IPS DF 6.9 (cell line): ENCODE data around the gene FITM2.
"Not testable (repeated sequence)": the region's sequence is repeated elsewhere in the genome, so short reads cannot be mapped to it uniquely, and the experiment has no call there.

Experiments
- DNase-seq: peaks from one replicate; pipeline ENCODE4 v3.0.0-alpha.2; 2013; ENCODE audit warnings: low read depth, low spot score
- H3K27ac ChIP-seq: one replicate; pipeline ENCODE4 v1.5.1; 2013; ENCODE audit warnings: low read length, control low read depth
- H3K27me3 ChIP-seq: 2 replicates; pipeline ENCODE4 v1.6.1; 2013; ENCODE audit warnings: mild to moderate bottlenecking, low read length; ENCODE audit not compliant: control insufficient read depth, insufficient read depth
- H3K36me3 ChIP-seq: 2 replicates; pipeline ENCODE4 v1.6.1; 2013; ENCODE audit warnings: low read length; ENCODE audit not compliant: control insufficient read depth, insufficient read depth
- H3K4me1 ChIP-seq: 2 replicates; pipeline ENCODE4 v1.6.1; 2013; ENCODE audit warnings: low read length; ENCODE audit not compliant: control insufficient read depth, insufficient read depth
- H3K4me3 ChIP-seq: 2 replicates; pipeline ENCODE4 v1.5.1; 2013; ENCODE audit warnings: mild to moderate bottlenecking, low read length
- H3K9me3 ChIP-seq: 2 replicates; pipeline ENCODE4 v1.6.1; 2013; ENCODE audit warnings: low read length, inconsistent platforms; ENCODE audit not compliant: control insufficient read depth, insufficient read depth
- WGBS: extraction: QIAGEN DNeasy Blood & Tissue Kit; methylation state at CpG from one replicate; pipeline ENCODE4 v1.1.7; 2013; ENCODE audit warnings: mixed read lengths, missing lambda C conversion rate; ENCODE audit not compliant: insufficient read length, insufficient coverage; 5-methylcytosine and 5-hydroxymethylcytosine counted together

Gene FITM2

DNA sequence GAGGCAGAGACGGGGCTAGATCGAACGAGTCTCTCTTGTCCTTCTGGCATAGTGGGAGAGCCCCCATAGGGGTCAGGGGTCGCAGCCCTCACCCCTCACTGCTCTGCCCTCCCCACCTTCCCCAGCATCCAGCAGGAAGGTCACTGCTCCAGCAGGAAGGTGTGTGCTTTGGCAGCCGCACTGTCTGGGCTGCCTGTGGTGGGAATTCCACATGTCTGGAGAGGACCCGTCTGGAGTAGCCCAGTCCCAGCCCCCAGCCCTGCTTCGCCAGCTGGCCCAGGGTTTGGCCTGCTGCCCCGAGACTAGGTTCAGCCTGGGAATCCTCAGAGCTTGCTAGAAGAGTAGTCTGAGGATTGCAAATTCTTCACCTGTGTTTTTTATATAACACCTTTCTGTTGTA, 23.3 kb upstream of the FITM2 start:
- H3K27me3 ChIP-seq, result no peaks in the 10 kb centered on the region
- no peak for DNase-seq
- H3K27ac ChIP-seq, result no peak overlapping the region
- no peaks in the 10 kb centered on the region for H3K36me3 ChIP-seq
- 0 out of 2 replicates have a peak, but pooled peaks cover 1% of the 10 kb centered on the region for H3K4me1 ChIP-seq
- no peaks in the 10 kb centered on the region for H3K9me3 ChIP-seq
- no peak overlapping the region for H3K4me3 ChIP-seq
- no CpG with 5 or more reads among the region's 8 CpGs for WGBS

DNA sequence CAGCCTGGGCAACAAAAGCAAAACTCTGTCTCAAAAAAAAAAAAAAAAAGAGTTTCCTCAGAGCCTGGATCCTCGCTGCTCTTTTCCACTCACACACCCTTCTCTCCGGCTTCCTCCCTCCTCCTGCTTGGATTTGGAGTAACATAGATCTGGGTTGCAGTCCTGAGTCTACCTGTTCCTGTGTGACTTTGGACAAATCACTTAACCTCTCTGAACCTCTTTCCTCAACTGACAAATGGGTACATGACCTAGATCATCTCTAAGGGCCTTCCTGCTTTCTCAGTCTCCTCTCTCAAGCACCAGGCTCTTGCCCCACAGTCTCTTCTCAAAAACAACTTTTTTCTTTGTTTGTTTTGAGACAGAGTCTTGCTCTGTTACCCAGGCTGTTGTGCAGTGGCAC, 20.2 kb upstream of the FITM2 start:
- Histone ChIP-seq H3K9me3 (no peaks in the 10 kb centered on the region), H3K27ac (no peak overlapping the region), H3K27me3 (no peaks in the 10 kb centered on the region), H3K36me3 (no peaks in the 10 kb centered on the region), H3K4me3 (no peak overlapping the region), H3K4me1 (peaks cover 3% of the 10 kb centered on the region; the same call in 1 of the 2 replicates)
- DNase-seq, result no peak
- no CpG with 5 or more reads among the region's 2 CpGs for WGBS

DNA sequence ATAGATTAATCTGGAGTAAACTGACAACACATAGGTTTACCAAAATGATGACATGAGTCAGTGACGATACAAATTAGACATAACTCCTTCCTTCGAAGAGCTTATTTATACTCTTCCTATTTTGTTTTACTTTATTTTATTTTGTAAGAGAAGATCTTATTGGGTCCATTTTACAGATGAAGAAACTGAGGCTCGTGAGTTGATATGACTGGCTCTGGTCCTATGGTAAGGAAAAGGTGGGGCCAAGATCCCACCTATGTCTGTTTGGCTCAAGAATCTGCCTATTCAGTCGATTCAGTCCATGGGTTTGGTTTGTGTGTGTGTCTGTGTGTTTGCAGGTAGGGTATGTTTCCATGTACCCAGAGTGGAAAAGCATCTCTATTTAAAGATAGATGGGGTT, 17.4 kb upstream of the FITM2 start:
- Histone ChIP-seq H3K27ac (no peak overlapping the region), H3K9me3 (no peaks in the 10 kb centered on the region), H3K36me3 (no peaks in the 10 kb centered on the region), H3K4me1 (peaks cover 6% of the 10 kb centered on the region), H3K4me3 (no peak overlapping the region), H3K27me3 (no peaks in the 10 kb centered on the region)
- WGBS, result no CpG with 5 or more reads among the region's 4 CpGs
- DNase-seq, result no peak

DNA sequence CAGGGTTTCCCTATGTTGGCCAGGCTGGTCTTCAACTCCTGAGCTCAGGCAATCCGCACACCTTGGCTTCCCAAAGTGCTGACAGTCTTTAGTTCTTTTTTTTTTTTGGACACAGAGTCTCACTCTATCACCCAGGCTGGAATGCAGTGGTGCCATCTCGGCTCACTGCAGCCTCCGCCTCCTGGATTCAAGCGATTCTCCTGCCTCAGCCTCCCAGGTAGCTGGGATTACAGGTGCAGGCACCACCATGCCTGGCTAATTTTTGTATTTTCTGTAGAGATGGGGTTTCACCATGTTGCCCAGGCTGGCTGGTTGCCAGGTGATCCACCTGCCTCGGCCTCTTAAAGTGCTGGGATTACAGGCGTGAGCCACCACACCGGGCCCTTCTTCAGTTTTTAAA, 16.7 kb upstream of the FITM2 start:
- not testable (repeated sequence) for H3K4me3 ChIP-seq, DNase-seq
- no CpG with 5 or more reads among the region's 7 CpGs for WGBS

DNA sequence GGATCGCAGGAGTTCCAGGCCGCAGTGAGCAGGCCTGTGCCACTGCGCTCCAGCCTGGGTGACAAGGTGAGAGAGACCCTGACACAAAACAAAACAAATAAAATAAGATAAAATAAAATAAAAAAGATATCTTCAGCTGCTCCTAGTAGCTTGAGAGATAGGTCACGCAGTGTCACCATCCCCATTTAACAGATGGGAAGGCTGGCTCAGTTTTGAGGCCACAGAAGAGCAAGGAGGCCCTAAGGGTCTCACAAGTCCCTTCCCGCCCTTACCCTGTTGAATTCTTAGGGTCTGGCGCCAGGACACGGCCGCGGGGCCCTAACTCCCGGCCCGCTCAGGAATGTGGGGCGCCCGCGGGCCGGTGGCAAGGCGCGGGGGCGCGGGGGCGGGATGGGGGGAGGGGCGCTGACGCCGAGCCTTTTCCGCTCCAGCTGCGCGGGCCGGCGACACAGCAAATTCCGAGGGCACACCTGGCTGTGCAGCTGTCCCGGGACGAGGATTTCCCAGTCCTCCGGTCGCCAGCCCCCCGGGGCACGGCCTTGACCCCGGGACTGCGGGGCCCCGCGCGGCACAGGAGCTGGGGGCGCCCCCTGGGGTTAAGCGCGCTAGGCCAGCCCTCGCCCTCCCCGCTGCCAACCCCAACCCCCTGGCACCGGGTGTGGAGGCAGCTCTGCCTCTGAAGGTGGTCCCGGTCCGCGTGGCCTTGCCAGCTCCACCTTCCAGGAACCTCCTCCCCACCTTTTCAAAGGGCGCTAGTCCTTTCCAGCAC, 15.6 kb upstream of the FITM2 start:
- Histone ChIP-seq H3K36me3 (no peaks in the 10 kb centered on the region), H3K9me3 (no peaks in the 10 kb centered on the region), H3K4me1 (peaks cover 6% of the 10 kb centered on the region), H3K27me3 (no peaks in the 10 kb centered on the region), H3K4me3 (peak overlapping the region; percentile 27; the same call in 1 of the 2 replicates), H3K27ac (no peak overlapping the region)
- no peak for DNase-seq
- WGBS, result no CpG with 5 or more reads among the region's 50 CpGs

More for the DNA sequence above, 16.7 kb upstream of the FITM2 start:
- H3K27ac ChIP-seq, H3K9me3 ChIP-seq, H3K27me3 ChIP-seq, H3K4me1 ChIP-seq, H3K36me3 ChIP-seq: not testable (repeated sequence)

DNA sequence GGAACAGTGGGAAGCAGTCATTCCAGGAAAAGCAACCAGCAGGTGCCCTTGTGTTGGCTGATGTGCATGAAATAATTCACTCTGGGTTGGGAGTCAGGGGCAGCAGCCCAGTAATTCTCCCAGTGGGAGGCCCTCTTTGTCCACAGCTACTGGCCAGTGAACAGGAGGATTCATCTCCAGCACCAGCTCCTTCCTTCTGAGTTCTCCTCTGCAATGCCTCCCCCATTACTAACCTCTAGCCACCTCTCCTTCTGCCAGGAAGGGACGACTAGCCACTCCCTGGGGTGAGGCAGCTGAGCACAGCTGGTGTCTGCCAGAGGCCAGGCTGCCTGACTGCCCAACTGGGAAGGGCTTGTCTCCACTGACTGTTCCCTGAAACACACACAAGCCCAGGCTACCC, 13.3 kb upstream of the FITM2 start:
- no peak overlapping the region for H3K4me3 ChIP-seq
- H3K9me3 ChIP-seq, result no peaks in the 10 kb centered on the region
- no peaks in the 10 kb centered on the region for H3K36me3 ChIP-seq
- H3K27me3 ChIP-seq, result no peaks in the 10 kb centered on the region
- H3K4me1 ChIP-seq, result peaks cover 6% of the 10 kb centered on the region
- no CpG with 5 or more reads among the region's 1 CpG for WGBS
- DNase-seq, result no peak
- no peak overlapping the region for H3K27ac ChIP-seq

DNA sequence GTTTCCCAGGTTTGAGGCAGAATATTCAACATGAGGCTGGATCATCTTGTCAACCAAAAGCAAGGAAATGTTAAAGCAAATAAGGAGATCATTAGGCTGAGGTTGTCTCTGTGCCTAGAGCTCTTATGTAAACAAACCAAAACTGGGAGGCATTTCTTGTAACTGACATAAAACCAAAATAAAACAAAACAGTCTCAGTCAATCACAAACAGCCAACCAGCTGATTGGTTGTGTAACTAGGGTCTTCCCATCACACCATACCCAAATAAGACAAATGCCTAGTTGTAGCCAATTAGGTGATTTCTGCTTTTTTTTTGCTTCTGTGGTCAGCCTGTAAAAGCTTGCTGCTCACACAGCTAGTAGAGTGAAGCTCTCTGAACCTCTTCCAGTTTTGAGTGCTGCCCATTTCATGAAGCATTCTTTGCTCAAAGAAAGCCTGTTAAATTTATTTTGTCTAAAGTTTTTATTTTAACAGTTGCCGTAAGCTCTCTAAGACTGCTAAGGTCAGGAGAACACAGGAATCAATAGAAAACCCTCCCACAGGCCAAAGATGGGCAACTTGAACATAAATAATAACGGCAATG, 8.9 kb upstream of the FITM2 start:
- H3K4me1 ChIP-seq, result peaks cover 4% of the 10 kb centered on the region
- no peaks in the 10 kb centered on the region for H3K36me3 ChIP-seq
- H3K4me3 ChIP-seq, result no peak overlapping the region
- no peak for DNase-seq
- no peaks in the 10 kb centered on the region for H3K27me3 ChIP-seq
- WGBS, result no CpG with 5 or more reads among the region's 2 CpGs
- no peak overlapping the region for H3K27ac ChIP-seq
- H3K9me3 ChIP-seq, result no peaks in the 10 kb centered on the region

DNA sequence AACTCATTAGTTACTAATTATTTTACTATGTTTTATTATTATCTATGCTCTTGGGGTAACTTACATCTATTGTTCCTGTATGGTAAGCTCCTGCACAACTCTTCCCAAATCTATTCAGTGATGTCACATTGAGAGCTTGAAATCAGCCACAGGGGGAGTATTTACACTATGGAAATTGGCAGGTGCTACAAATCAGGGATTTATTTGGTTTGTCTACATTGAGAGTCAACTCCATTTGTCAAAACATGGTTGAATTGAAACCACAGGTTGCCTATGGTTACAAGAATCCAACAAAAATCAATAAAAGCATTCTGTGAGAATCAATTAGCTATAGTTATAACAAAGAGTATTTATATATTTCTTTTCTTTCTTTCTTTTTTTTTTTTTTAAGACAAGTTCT, 3.9 kb upstream of the FITM2 start:
- H3K4me3 ChIP-seq, result no peak overlapping the region
- no peak overlapping the region for H3K27ac ChIP-seq
- no peaks in the 10 kb centered on the region for H3K9me3 ChIP-seq
- no peak for DNase-seq
- no peaks in the 10 kb centered on the region for H3K27me3 ChIP-seq
- no peaks in the 10 kb centered on the region for H3K36me3 ChIP-seq
- H3K4me1 ChIP-seq, result 0 out of 2 replicates have a peak, but pooled peaks cover 2% of the 10 kb centered on the region

DNA sequence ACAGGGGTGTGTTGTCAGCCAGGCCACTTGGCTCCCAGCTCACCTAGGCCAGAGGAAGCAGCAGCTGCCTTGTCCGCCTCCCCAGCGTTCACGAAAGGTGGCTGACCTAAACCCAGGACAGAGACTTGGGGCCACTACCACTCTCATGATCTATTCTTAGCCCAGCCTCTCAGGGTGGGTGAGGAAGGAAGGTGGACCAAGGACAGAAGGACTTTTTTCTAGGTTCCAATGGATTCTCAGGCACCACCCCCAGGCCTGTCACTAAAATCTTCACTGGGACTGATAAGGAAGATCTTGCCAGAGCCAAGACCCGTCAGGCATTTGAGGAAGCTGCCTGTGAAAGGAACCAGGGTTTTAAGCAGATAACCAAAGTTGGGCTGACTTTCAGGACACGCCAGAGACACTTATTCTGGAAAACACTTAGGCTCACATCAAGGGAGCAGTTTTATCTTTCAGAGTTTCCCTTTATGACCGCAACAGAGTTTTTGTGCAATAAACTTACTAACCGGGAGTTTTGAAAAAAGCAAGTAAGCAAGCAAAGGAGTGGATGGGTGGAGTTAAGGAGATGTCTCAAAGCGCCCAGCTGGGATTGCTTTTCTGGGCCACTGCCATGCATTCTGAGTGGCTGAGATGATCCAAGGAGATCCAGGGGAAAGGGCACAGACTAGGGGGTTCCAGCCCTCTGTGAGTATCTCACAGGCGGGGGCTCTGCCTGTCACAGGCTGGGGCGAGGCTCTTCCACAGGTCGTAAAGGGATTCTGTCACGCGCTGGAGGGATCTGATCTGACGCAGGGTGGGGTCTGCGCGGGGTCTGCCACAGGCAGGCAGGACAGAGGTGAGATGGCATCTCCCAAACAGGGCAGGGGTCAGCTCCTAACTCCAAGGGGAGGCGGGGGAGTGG, 989 bp downstream of the FITM2 start:
- H3K27ac ChIP-seq, result no peak overlapping the region
- no peaks in the 10 kb centered on the region for H3K9me3 ChIP-seq
- H3K4me3 ChIP-seq, result peak overlapping the region; percentile 89; the same call in 1 of the 2 replicates
- DNase-seq, result no peak
- no peaks in the 10 kb centered on the region for H3K36me3 ChIP-seq
- H3K4me1 ChIP-seq, result 0 out of 2 replicates have a peak, but pooled peaks cover 2% of the 10 kb centered on the region
- no peaks in the 10 kb centered on the region for H3K27me3 ChIP-seq
- no CpG with 5 or more reads among the region's 17 CpGs for WGBS

DNA sequence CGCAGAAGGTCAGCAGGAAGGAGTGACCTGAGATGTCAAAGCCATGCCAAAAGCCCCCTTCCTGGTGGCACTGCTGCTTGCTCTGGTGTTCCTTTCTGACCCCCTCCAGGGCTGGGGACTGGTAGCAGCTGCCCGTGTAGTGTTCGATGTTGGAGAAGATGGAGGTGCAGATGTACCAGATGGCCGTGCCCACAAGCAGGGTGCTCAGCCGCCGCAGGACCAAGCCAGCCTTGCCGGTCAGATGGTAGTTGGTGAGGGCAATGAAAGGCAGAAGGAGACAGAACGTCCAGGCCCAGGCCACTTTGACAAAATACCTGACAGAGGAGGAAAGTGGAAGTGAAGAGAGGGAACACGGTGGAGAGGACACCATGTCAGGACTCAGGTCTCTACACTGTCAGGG, 4.1 kb downstream of the FITM2 start:
- Histone ChIP-seq H3K4me1 (0 out of 2 replicates have a peak, but pooled peaks cover 2% of the 10 kb centered on the region), H3K4me3 (no peak overlapping the region), H3K27ac (no peak overlapping the region), H3K9me3 (no peaks in the 10 kb centered on the region), H3K36me3 (no peaks in the 10 kb centered on the region), H3K27me3 (no peaks in the 10 kb centered on the region)
- no peak for DNase-seq
- no CpG with 5 or more reads among the region's 9 CpGs for WGBS
